Effector memory CD4-positive, alpha-beta T cell (primary cell): ENCODE measurements around the gene USP46.

ENCODE experiments used
- DNase-seq, 3 donors: peaks; one replicate each; pipeline ENCODE4 v3.0.0-alpha.2; 2020
- H3K27ac ChIP-seq: 2 replicates; pipeline ENCODE4 v1.7.0; 2013; ENCODE audit warnings: mild to moderate bottlenecking, low read length, moderate library complexity; ENCODE audit not compliant: insufficient read depth, poor library complexity, severe bottlenecking
- H3K27me3 ChIP-seq: replicated peaks from 2 replicates; pipeline ENCODE4 v1.7.0; 2013; ENCODE audit warnings: mild to moderate bottlenecking, low read length; ENCODE audit not compliant: insufficient read depth, control insufficient read depth, poor library complexity, severe bottlenecking
- H3K36me3 ChIP-seq: 2 replicates; pipeline ENCODE4 v1.7.0; 2013; ENCODE audit warnings: mild to moderate bottlenecking, low read length, moderate library complexity; ENCODE audit not compliant: control insufficient read depth, insufficient read depth
- H3K4me1 ChIP-seq: 2 replicates; pipeline ENCODE4 v1.7.0; 2013; ENCODE audit warnings: low read length, mild to moderate bottlenecking; ENCODE audit not compliant: control insufficient read depth, insufficient read depth, poor library complexity, severe bottlenecking
- H3K4me3 ChIP-seq: 2 replicates; pipeline ENCODE4 v1.7.0; 2013; ENCODE audit warnings: low read length, low read depth, mild to moderate bottlenecking; ENCODE audit not compliant: insufficient read depth, poor library complexity, severe bottlenecking
- H3K9me3 ChIP-seq: 2 replicates; pipeline ENCODE4 v1.7.0; 2013; ENCODE audit warnings: mild to moderate bottlenecking, low read length, moderate library complexity; ENCODE audit not compliant: control insufficient read depth

USP46 gene

DNA sequence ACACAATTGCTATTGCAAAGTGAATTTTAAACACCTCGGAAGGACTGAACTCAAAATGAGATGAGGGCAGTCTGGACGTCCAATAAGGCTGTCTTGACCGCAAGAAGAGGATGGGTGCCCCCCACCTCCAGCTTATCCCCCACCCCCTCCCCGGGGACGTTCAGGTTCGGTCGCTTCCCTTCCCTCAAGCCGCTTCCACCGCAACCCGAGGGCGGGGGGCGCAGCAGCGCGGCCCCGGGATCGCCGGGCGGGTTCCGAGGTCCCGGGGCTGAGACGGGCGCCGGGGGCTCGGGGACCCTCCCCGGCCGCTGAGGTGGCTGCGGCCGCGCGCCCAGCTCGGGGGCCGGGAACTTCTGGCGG, 480 bp downstream of the USP46 start:
- Histone ChIP-seq H3K4me3 (peak overlapping the region; percentile 92), H3K27me3 (no peaks in the 10 kb centered on the region), H3K36me3 (no peaks in the 10 kb centered on the region), H3K9me3 (no peaks in the 10 kb centered on the region), H3K4me1 (peaks cover 12% of the 10 kb centered on the region), H3K27ac (peak overlapping the region; percentile 61)
- DNase-seq, result no peak

- H3K36me3 ChIP-seq, result no peaks in the 10 kb centered on the region
- peaks cover 12% of the 10 kb centered on the region for H3K4me1 ChIP-seq
- no peaks in the 10 kb centered on the region for H3K9me3 ChIP-seq
- H3K4me3 ChIP-seq, result no peak overlapping the region
- H3K27me3 ChIP-seq, result no peaks in the 10 kb centered on the region
- H3K27ac ChIP-seq, result peak overlapping the region; percentile 61
- no peak for DNase-seq
These were observed 1.2 kb downstream of the USP46 start for GRCh38 chr4:52657618-52658501.

GRCh38 chr4:52657292-52657617, 1.8 kb downstream of the USP46 start:
- H3K4me3 ChIP-seq, result no peak overlapping the region
- H3K9me3 ChIP-seq, result peaks cover 1% of the 10 kb centered on the region
- no peak overlapping the region for H3K27ac ChIP-seq
- DNase-seq, result no peak
- no peaks in the 10 kb centered on the region for H3K27me3 ChIP-seq
- peaks cover 12% of the 10 kb centered on the region for H3K4me1 ChIP-seq
- no peaks in the 10 kb centered on the region for H3K36me3 ChIP-seq

GRCh38 chr4:52655506-52655905, 3.6 kb downstream of the USP46 start:
- no peak overlapping the region for H3K4me3 ChIP-seq
- no peaks in the 10 kb centered on the region for H3K36me3 ChIP-seq
- no peak for DNase-seq
- no peaks in the 10 kb centered on the region for H3K27me3 ChIP-seq
- no peak overlapping the region for H3K27ac ChIP-seq
- H3K9me3 ChIP-seq, result peaks cover 4% of the 10 kb centered on the region
- H3K4me1 ChIP-seq, result peaks cover 17% of the 10 kb centered on the region

GRCh38 chr4:52651996-52652672, 7.0 kb downstream of the USP46 start:
- Histone ChIP-seq H3K27me3 (no peaks in the 10 kb centered on the region), H3K9me3 (peaks cover 4% of the 10 kb centered on the region), H3K4me3 (no peak overlapping the region), H3K27ac (no peak overlapping the region), H3K36me3 (no peaks in the 10 kb centered on the region), H3K4me1 (peaks cover 6% of the 10 kb centered on the region)
- no peak for DNase-seq

DNA sequence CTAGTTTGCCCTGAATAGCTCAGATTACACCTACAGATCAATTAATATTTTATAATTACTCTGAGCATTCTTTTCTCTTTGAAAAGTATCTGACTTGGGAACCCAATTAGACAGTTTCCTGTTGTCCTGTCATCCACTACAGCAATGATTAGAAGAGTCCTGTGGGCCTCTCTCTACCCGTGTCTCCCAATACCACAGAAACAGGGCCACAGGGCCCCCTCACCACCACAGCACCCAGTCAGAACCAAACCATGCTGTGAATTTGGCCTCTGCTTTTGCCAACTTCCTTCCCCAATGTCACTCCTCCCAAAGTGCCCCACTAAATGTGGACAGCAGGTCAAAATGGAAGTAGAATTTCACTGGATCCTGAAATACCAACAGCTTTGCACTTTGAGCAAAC, 10.3 kb downstream of the USP46 start:
- H3K27ac ChIP-seq, result no peak overlapping the region
- no peaks in the 10 kb centered on the region for H3K27me3 ChIP-seq
- no peak overlapping the region for H3K4me3 ChIP-seq
- H3K36me3 ChIP-seq, result no peaks in the 10 kb centered on the region
- H3K9me3 ChIP-seq, result peaks cover 4% of the 10 kb centered on the region
- no peak for DNase-seq
- H3K4me1 ChIP-seq, result peaks cover 9% of the 10 kb centered on the region

GRCh38 chr4:52646741-52647140, 12.4 kb downstream of the USP46 start:
- Histone ChIP-seq H3K36me3 (no peaks in the 10 kb centered on the region), H3K9me3 (no peaks in the 10 kb centered on the region)
- no peak for DNase-seq

DNA sequence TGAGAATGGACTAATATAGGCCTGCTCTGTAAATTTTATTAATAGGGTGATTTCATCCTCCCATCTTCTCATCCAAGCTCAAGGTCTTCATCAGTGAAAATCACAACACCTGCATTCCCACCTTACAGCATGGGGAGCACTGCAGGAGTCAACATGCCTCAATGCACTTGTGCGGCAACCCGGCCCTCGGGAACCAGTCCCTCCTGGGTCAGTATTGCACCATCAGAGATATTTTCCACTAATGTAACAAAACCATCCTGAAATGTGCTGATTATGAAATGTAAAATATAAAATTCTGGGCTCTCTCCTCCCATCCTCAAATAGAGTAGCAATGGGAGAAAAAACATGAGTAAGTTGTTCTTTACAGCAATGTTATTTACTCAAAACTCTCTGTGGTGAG, 13.0 kb downstream of the USP46 start:
- no peaks in the 10 kb centered on the region for H3K9me3 ChIP-seq
- no peaks in the 10 kb centered on the region for H3K36me3 ChIP-seq
- H3K4me3 ChIP-seq, result no peak overlapping the region
- DNase-seq, result no peak
- no peaks in the 10 kb centered on the region for H3K27me3 ChIP-seq
- peaks cover 7% of the 10 kb centered on the region for H3K4me1 ChIP-seq
- no peak overlapping the region for H3K27ac ChIP-seq

More at GRCh38 chr4:52646741-52647140, 12.4 kb downstream of the USP46 start:
- H3K27me3 ChIP-seq, result no peaks in the 10 kb centered on the region
- no peak overlapping the region for H3K4me3 ChIP-seq
- no peak overlapping the region for H3K27ac ChIP-seq
- H3K4me1 ChIP-seq, result peaks cover 9% of the 10 kb centered on the region

DNA sequence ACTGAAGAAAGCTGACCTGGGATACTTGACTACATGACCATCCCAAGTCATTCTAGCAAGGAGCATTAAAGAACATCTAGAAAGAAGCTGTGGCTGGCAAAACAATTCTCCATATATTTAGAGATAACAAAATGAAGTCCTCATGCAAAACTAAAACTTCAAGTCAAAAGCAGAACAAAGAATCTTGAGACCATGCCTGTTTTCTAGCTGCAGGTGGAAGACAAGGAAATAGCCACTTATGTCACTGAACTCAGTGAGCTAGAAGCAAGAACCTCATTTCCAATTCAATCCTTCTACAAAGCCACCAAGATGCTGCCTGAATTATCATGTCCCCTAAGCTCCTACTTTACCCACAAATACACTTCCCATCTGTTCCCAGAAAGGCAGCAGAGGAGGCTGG, 13.8 kb downstream of the USP46 start:
- DNase-seq, result no peak
- Histone ChIP-seq H3K9me3 (no peaks in the 10 kb centered on the region), H3K27me3 (no peaks in the 10 kb centered on the region), H3K4me1 (peaks cover 3% of the 10 kb centered on the region), H3K36me3 (no peaks in the 10 kb centered on the region), H3K4me3 (no peak overlapping the region), H3K27ac (no peak overlapping the region)

- H3K4me1 ChIP-seq, result peaks cover 3% of the 10 kb centered on the region
- no peaks in the 10 kb centered on the region for H3K9me3 ChIP-seq
- H3K27me3 ChIP-seq, result no peaks in the 10 kb centered on the region
- DNase-seq, result no peak
- no peak overlapping the region for H3K4me3 ChIP-seq
- no peaks in the 10 kb centered on the region for H3K36me3 ChIP-seq
- no peak overlapping the region for H3K27ac ChIP-seq
These were observed 15.3 kb downstream of the USP46 start for GRCh38 chr4:52643785-52644244.
